Psoas muscle (tissue), 8 donors: Measurements from ENCODE around the gene GALNTL6. TPM values are rescaled to one million over a fixed set of nuclear protein-coding genes. Genes with fewer than 3 reads are reported as not detected.
"Not testable (repeated sequence)": the region's sequence is repeated elsewhere in the genome, so short reads cannot be mapped to it uniquely, and the experiment has no call there.

Source experiments
- ATAC-seq, 4 donors: fragments of 200-7000 bp; cut with Tn5 transposase; one replicate each; pipeline ENCODE4 v1.9.1; 2020; ENCODE audit warnings: moderate library complexity in 3 of 4, mild to moderate bottlenecking in 2 of 4
- DNase-seq, 2 donors: peaks; one replicate each; pipeline ENCODE4 v3.0.0-alpha.2; 2020
- H3K27ac ChIP-seq: fragments of 200-600 bp; one replicate; pipeline ENCODE4 v1.8.0; 2022
- H3K27me3 ChIP-seq, 3 donors: fragments of 200-600 bp in 1 of 3; one replicate each; pipeline versions ENCODE4 v1.6.1 to v1.8.0; 2013 to 2022; ENCODE audit warnings: low read length in 2 of 3, mild to moderate bottlenecking in 2 of 3, moderate library complexity in 1 of 3; ENCODE audit not compliant: insufficient read depth in 3 of 3
- H3K36me3 ChIP-seq, 2 donors: fragments of 200-600 bp in 1 of 2; one replicate each; pipeline versions ENCODE4 v1.6.1 to v1.8.0; 2013 to 2022; ENCODE audit warnings: low read depth in 1 of 2, mild to moderate bottlenecking in 1 of 2, moderate library complexity in 1 of 2; ENCODE audit not compliant: insufficient read depth in 1 of 2
- H3K4me1 ChIP-seq: fragments of 200-600 bp; one replicate; pipeline ENCODE4 v1.8.0; 2022
- H3K4me3 ChIP-seq: fragments of 200-600 bp; one replicate; pipeline ENCODE4 v1.8.0; 2022; ENCODE audit warnings: mild to moderate bottlenecking
- H3K9me3 ChIP-seq: fragments of 200-600 bp; one replicate; pipeline ENCODE4 v1.8.0; 2022
- CTCF ChIP-seq: fragments of 200-600 bp; IDR thresholded peaks from one replicate; pipeline ENCODE4 v1.8.0; 2022; ENCODE audit warnings: antibody characterized with exemption
- WGBS, 3 donors: extraction: QIAGEN DNeasy Blood & Tissue Kit; methylation state at CpG; one replicate each; pipeline versions ENCODE4 v1.1.6 to v1.1.7; 2013; 5-methylcytosine and 5-hydroxymethylcytosine counted together
- intact Hi-C, 2 donors: fragments of 100-400 bp; cut with DNase I; formaldehyde crosslinking; loops; one replicate each; pipeline versions ENCODE4 v1.11.0 to v1.14.2; 2022
- polyA plus RNA-seq, 3 donors: library from polyadenylated mRNA; stranded (reverse); fragments of 200-250 nt; gene quantifications; one replicate each; pipeline ENCODE4 v1.2.3, GENCODE V29; 2013
- total RNA-seq, 4 donors: library from RNA; stranded (reverse); fragmentation: NEBNext Ultra II Directional in 2 of 4; extraction: Animal tissue kit (Norgen Biotek cat#: 25700) in 2 of 4; gene quantifications; one replicate each; pipeline versions ENCODE4 v1.2.1 to v1.2.4, GENCODE V29; 2021 to 2023
- donor health status: healthy with polysubstance abuse.
- donor health status: DM: no; HTN: no; CAD: no; lungs with moderate emphysema.
- donor health status: Bipolar disorder and iron deficiency.
- donor health status: healthy.
- donor health status: DM: yes; HTN: yes; CAD: no.
- donor health status: DM: no; HTN: no; CAD: no.
- donor health status: DM: no; HTN: no; CAD: no.
- donor health status: DM: yes; HTN: yes; CAD: no.

Gene GALNTL6
- total and polyA plus RNA-seq, 7 donors: 0.01 to 0.91 (median 0.21) TPM; not detected in 3

- Histone ChIP-seq H3K4me3 (no peak overlapping the region), H3K9me3 (no peaks in the 10 kb centered on the region), H3K27ac (no peak overlapping the region), H3K4me1 (no peaks in the 10 kb centered on the region), H3K27me3 (no peaks in the 10 kb centered on the region), H3K36me3 (no peaks in the 10 kb centered on the region)
- intact Hi-C loops: loop anchor here in 1 of 2 donors (10.0 kb wide), 1 partner anchor 507 kb away; no protein-coding TSS in a partner anchor
- DNase-seq (no peak), ATAC-seq (no peak)
- TF ChIP-seq CTCF: no peak
Observed at GRCh38 chr4:173017802-173018201, 1204.6 kb downstream of the GALNTL6 start.

DNA sequence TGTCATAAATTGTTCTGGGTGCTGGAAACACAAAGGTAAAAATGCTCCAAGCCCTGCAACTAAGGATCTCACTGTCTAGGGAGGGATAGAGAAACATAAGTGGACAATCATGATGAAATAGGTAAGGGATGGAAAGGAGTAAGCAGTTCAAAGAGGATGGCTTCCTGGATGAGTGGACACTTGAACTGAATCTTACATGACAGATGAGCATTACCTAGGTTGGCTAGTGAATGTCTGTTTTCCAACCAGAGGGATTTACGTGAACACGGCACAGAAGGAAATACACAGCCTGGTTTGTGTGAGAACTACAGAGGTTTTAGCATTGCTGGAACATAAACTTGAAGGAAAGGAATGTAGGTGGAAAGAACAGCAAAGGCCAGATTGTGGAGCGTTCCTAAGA lies 1205.2 kb downstream of the GALNTL6 start:
- Histone ChIP-seq H3K27me3 (no peaks in the 10 kb centered on the region), H3K36me3 (no peaks in the 10 kb centered on the region), H3K27ac (no peak overlapping the region), H3K4me1 (no peaks in the 10 kb centered on the region), H3K4me3 (no peak overlapping the region), H3K9me3 (no peaks in the 10 kb centered on the region)
- WGBS, 3 donors: 90 to 95% (median 93%) methylated on average over 3 of the region's 3 CpGs
- TF ChIP-seq CTCF: no peak
- intact Hi-C loops: loop anchor here in 1 of 2 donors (10.0 kb wide), 1 partner anchor 506 kb away; no protein-coding TSS in a partner anchor
- ATAC-seq (no peak), DNase-seq (no peak)

- H3K4me1 ChIP-seq: no peaks in the 10 kb centered on the region
- WGBS, 3 donors: 91 to 94% (median 91%) methylated on average over 3 of the region's 3 CpGs
- no peak for ATAC-seq
- TF ChIP-seq CTCF: no peak
- H3K27me3 ChIP-seq: no peaks in the 10 kb centered on the region
- no peaks in the 10 kb centered on the region for H3K36me3 ChIP-seq
- intact Hi-C loops: loop anchor here (10.0 kb wide), 2 partner anchors 155 to 505 kb away; no protein-coding TSS in a partner anchor
- H3K27ac ChIP-seq: no peak overlapping the region
- no peak overlapping the region for H3K4me3 ChIP-seq
- no peak for DNase-seq
- H3K9me3 ChIP-seq: no peaks in the 10 kb centered on the region
Observed at GRCh38 chr4:173019664-173020063, 1206.5 kb downstream of the GALNTL6 start.

- intact Hi-C loops: loop anchor here in 1 of 2 donors (10.0 kb wide), 1 partner anchor 153 kb away; no protein-coding TSS in a partner anchor
- DNase-seq, H3K4me1 ChIP-seq: not testable (repeated sequence)
Observed at GRCh38 chr4:173021746-173022573, 1208.8 kb downstream of the GALNTL6 start.

DNA sequence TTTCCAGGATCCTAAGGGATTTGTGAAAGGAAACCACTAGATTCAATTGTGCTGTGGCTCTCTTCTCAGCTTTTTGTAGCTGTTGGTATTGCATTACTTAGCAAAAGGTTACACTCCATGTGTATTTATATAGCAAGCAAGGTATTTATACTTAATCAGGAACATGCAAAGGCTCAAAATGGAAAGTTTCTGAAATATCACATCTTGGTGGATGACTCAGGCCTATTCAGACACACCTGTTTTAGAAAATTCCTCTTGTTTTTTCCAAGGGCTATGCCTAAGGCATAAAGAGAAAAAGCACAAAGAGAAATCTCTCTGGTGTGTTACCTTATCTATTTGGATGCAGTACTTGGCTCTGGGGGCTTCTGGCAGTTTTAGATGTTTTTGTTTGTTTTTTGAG lies 1211.0 kb downstream of the GALNTL6 start:
- Histone ChIP-seq H3K4me3 (no peak overlapping the region), H3K9me3 (no peaks in the 10 kb centered on the region), H3K36me3 (no peaks in the 10 kb centered on the region), H3K27ac (no peak overlapping the region), H3K27me3 (no peaks in the 10 kb centered on the region), H3K4me1 (no peaks in the 10 kb centered on the region)
- DNase-seq (no peak), ATAC-seq (no peak)
- intact Hi-C loops: loop anchor here in 1 of 2 donors (10.0 kb wide), 1 partner anchor 151 kb away; no protein-coding TSS in a partner anchor
- no peak for TF ChIP-seq CTCF

More at GRCh38 chr4:173021746-173022573, 1208.8 kb downstream of the GALNTL6 start:
- H3K36me3 ChIP-seq, ATAC-seq, H3K27ac ChIP-seq, H3K4me3 ChIP-seq, H3K27me3 ChIP-seq, H3K9me3 ChIP-seq: not testable (repeated sequence)
- 82 to 92% (median 87%) methylated on average over 7 of the region's 7 CpGs for WGBS, 3 donors
